Upper lobe of right lung (tissue), 1 donor: Measurements from ENCODE around the gene SGPL1. TPM values are rescaled to one million over a fixed set of nuclear protein-coding genes. Genes with fewer than 3 reads are reported as not detected.

Experiments used
- ATAC-seq: fragments of 200-7000 bp; cut with Tn5 transposase; one replicate; pipeline ENCODE4 v1.9.1; 2020; ENCODE audit warnings: mild to moderate bottlenecking, moderate library complexity
- DNase-seq: peaks from one replicate; pipeline ENCODE4 v3.0.0-alpha.2; 2020
- H3K27ac ChIP-seq: fragments of 200-600 bp; one replicate; pipeline ENCODE4 v1.8.0; 2022
- H3K27me3 ChIP-seq: fragments of 200-600 bp; one replicate; pipeline ENCODE4 v1.8.0; 2022; ENCODE audit warnings: mild to moderate bottlenecking
- H3K36me3 ChIP-seq: fragments of 200-600 bp; one replicate; pipeline ENCODE4 v1.8.0; 2022
- H3K4me1 ChIP-seq: fragments of 200-600 bp; one replicate; pipeline ENCODE4 v1.8.0; 2022
- H3K4me3 ChIP-seq: fragments of 200-600 bp; one replicate; pipeline ENCODE4 v1.8.0; 2022; ENCODE audit warnings: mild to moderate bottlenecking
- H3K9me3 ChIP-seq: fragments of 200-600 bp; one replicate; pipeline ENCODE4 v1.8.0; 2022
- CTCF ChIP-seq: fragments of 200-600 bp; IDR thresholded peaks from one replicate; pipeline ENCODE4 v1.8.0; 2022; ENCODE audit warnings: antibody characterized with exemption
- intact Hi-C: fragments of 100-400 bp; cut with DNase I; formaldehyde crosslinking; loops from one replicate; pipeline ENCODE4 v1.11.0; 2022
- total RNA-seq: library from RNA; stranded (reverse); fragmentation: NEBNext Ultra II Directional; extraction: Animal tissue kit (Norgen Biotek cat#: 25700); gene quantifications from one replicate; pipeline ENCODE4 v1.2.1, GENCODE V29; 2021
- donor health status: DM: no; HTN: yes; CAD: no; lungs with severe emphysema.

Gene SGPL1
- total RNA-seq, 1 donor from 2014 or later, result 38.3 TPM

GRCh38 chr10:70809011-70809611 lies 6.6 kb upstream of the SGPL1 start:
- intact Hi-C loops, result no loop called here
- no peak for ATAC-seq
- no peak for TF ChIP-seq CTCF
- DNase-seq, result no peak
- Histone ChIP-seq H3K27ac (no peak overlapping the region), H3K4me3 (no peak overlapping the region), H3K27me3 (no peaks in the 10 kb centered on the region), H3K9me3 (no peaks in the 10 kb centered on the region), H3K4me1 (no peaks in the 10 kb centered on the region), H3K36me3 (no peaks in the 10 kb centered on the region)

GRCh38 chr10:70809726-70810125 lies 6.0 kb upstream of the SGPL1 start:
- no peaks in the 10 kb centered on the region for H3K4me1 ChIP-seq
- intact Hi-C loops, result loop anchor here (10.0 kb wide), 1 partner anchor 65 kb away; no protein-coding TSS in a partner anchor
- H3K27me3 ChIP-seq, result no peaks in the 10 kb centered on the region
- TF ChIP-seq CTCF, result no peak
- no peak overlapping the region for H3K27ac ChIP-seq
- no peaks in the 10 kb centered on the region for H3K36me3 ChIP-seq
- H3K4me3 ChIP-seq, result no peak overlapping the region
- ATAC-seq, result no peak
- no peak for DNase-seq
- H3K9me3 ChIP-seq, result no peaks in the 10 kb centered on the region

- Histone ChIP-seq H3K4me1 (no peaks in the 10 kb centered on the region), H3K27me3 (no peaks in the 10 kb centered on the region), H3K27ac (no peak overlapping the region), H3K36me3 (no peaks in the 10 kb centered on the region), H3K9me3 (no peaks in the 10 kb centered on the region), H3K4me3 (no peak overlapping the region)
- ATAC-seq (no peak), DNase-seq (no peak)
- intact Hi-C loops, result loop anchor here (10.0 kb wide), 1 partner anchor 64 kb away; no protein-coding TSS in a partner anchor
- no peak for TF ChIP-seq CTCF
Observed at GRCh38 chr10:70810967-70811366, 4.8 kb upstream of the SGPL1 start.

- no peak for TF ChIP-seq CTCF
- Histone ChIP-seq H3K27me3 (no peaks in the 10 kb centered on the region), H3K9me3 (no peaks in the 10 kb centered on the region), H3K36me3 (no peaks in the 10 kb centered on the region), H3K4me3 (no peak overlapping the region), H3K4me1 (peaks cover 3% of the 10 kb centered on the region), H3K27ac (no peak overlapping the region)
- ATAC-seq (no peak), DNase-seq (no peak)
- intact Hi-C loops, result loop anchor here (10.0 kb wide), 1 partner anchor 63 kb away; no protein-coding TSS in a partner anchor
Observed at GRCh38 chr10:70811881-70812280, 3.9 kb upstream of the SGPL1 start.

GRCh38 chr10:70812814-70813213 lies 2.9 kb upstream of the SGPL1 start:
- Histone ChIP-seq H3K4me3 (no peak overlapping the region), H3K4me1 (peaks cover 7% of the 10 kb centered on the region), H3K27ac (no peak overlapping the region), H3K36me3 (no peaks in the 10 kb centered on the region), H3K27me3 (no peaks in the 10 kb centered on the region), H3K9me3 (no peaks in the 10 kb centered on the region)
- no peak for TF ChIP-seq CTCF
- ATAC-seq (no peak), DNase-seq (no peak)
- intact Hi-C loops, result loop anchor here (10.0 kb wide), 1 partner anchor 62 kb away; no protein-coding TSS in a partner anchor
